Right lobe of liver (tissue), 6 donors: ENCODE measurements around the gene COL3A1. TPM values are rescaled to one million over a fixed set of nuclear protein-coding genes. Genes with fewer than 3 reads are reported as not detected.

Experiments used
- ATAC-seq, 4 donors: fragments of 200-7000 bp; cut with Tn5 transposase; one replicate each; pipeline ENCODE4 v1.9.1; 2020; ENCODE audit warnings: mild to moderate bottlenecking in 4 of 4, moderate library complexity in 4 of 4
- DNase-seq, 3 donors: peaks; one replicate each; pipeline ENCODE4 v3.0.0-alpha.2; 2020
- H3K27ac ChIP-seq, 3 donors: fragments of 200-600 bp; one replicate each; pipeline ENCODE4 v1.8.0; 2022
- H3K27me3 ChIP-seq, 2 donors: fragments of 200-600 bp; one replicate each; pipeline ENCODE4 v1.8.0; 2022
- H3K36me3 ChIP-seq, 4 donors: fragments of 200-600 bp; sonication (generic) in 1 of 4; one replicate each; pipeline versions ENCODE4 v1.5.1 to v1.8.0; 2017 to 2022; ENCODE audit warnings: control low read depth in 1 of 4
- H3K4me1 ChIP-seq, 4 donors: fragments of 200-600 bp; sonication (generic) in 1 of 4; one replicate each; pipeline versions ENCODE4 v1.5.1 to v1.8.0; 2017 to 2022; ENCODE audit warnings: control low read depth in 1 of 4
- H3K4me3 ChIP-seq, 3 donors: fragments of 200-600 bp; one replicate each; pipeline ENCODE4 v1.8.0; 2022
- H3K9me3 ChIP-seq, 4 donors: fragments of 200-600 bp; sonication (generic) in 1 of 4; one replicate each; pipeline versions ENCODE4 v1.5.1 to v1.8.0; 2017 to 2022; ENCODE audit warnings: control low read depth in 1 of 4
- POLR2A ChIP-seq: fragments of 450-650 bp; IDR thresholded peaks from one replicate; pipeline ENCODE4 v1.6.1; 2017; ENCODE audit warnings: antibody characterized with exemption, mild to moderate bottlenecking
- WGBS: methylation state at CpG from one replicate; pipeline ENCODE4 v1.1.6; 2018; ENCODE audit warnings: low coverage, low lambda C conversion rate; ENCODE audit not compliant: insufficient coverage; ENCODE audit errors: missing lambda C conversion rate; 5-methylcytosine and 5-hydroxymethylcytosine counted together
- intact Hi-C, 2 donors: fragments of 100-400 bp; cut with DNase I; formaldehyde crosslinking; loops; one replicate each; pipeline versions ENCODE4 v1.11.2 to v1.14.1; 2022
- total RNA-seq, 6 experiments: library from RNA; depleted of rRNA in 2 of 6; stranded (reverse); fragments of >200 nt in 2 of 6; fragmentation: NEBNext Ultra II Directional in 3 of 6; extraction: Animal tissue kit (Norgen Biotek cat#: 25700) in 3 of 6; gene quantifications; one replicate each; pipeline versions ENCODE4 v1.1.0 to v1.2.4, GENCODE V29; 2016 to 2023
- TF ChIP-seq, protein P1 (sequence below), 4 donors: fragments of 200-600 bp in 3 of 4; fragments of 450-650 bp in 1 of 4; IDR thresholded peaks; one replicate each; pipeline versions ENCODE4 v1.5.1 to v1.8.0; 2016 to 2022; ENCODE audit warnings: antibody characterized with exemption in 4 of 4, mild to moderate bottlenecking in 2 of 4
- donor health status: DM: no; HTN: yes; CAD: no.
- donor health status: DM: no; HTN: no; CAD: no.
- donor health status: DM: no; HTN: no; CAD: no.
- donor health status: DM: no; HTN: yes; CAD: no.
- donor health status: DM: no; HTN: yes; CAD: no.

The COL3A1 gene
- total RNA-seq, 6 experiments from 2014 or later: 13.8 to 97.0 (median 60.9) TPM

DNA sequence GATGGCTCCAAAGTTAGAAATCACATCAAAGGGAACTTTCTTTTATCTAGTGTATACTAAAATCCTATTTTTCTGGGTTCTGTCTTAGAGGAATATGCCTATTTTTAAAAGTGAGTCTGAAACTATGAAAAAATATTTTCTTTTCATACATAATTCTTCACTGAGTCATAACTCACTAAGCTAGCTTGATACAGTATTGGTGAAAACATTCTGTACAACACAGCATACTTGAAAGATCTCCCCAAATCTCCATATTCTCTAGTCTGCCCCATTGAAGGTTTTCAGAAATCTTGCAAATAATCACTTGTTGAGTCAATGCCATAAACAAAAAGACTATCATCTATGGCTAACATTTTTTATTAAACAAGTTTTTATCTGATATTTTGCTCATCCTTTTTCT lies 44.5 kb downstream of the COL3A1 start:
- DNase-seq (no peak), ATAC-seq (no peak)
- intact Hi-C loops: no loop called here
- H3K27ac ChIP-seq: no peak overlapping the region
- H3K27me3 ChIP-seq: no peaks in the 10 kb centered on the region
- H3K9me3 ChIP-seq: no peaks in the 10 kb centered on the region
- TF ChIP-seq, protein P1, sequence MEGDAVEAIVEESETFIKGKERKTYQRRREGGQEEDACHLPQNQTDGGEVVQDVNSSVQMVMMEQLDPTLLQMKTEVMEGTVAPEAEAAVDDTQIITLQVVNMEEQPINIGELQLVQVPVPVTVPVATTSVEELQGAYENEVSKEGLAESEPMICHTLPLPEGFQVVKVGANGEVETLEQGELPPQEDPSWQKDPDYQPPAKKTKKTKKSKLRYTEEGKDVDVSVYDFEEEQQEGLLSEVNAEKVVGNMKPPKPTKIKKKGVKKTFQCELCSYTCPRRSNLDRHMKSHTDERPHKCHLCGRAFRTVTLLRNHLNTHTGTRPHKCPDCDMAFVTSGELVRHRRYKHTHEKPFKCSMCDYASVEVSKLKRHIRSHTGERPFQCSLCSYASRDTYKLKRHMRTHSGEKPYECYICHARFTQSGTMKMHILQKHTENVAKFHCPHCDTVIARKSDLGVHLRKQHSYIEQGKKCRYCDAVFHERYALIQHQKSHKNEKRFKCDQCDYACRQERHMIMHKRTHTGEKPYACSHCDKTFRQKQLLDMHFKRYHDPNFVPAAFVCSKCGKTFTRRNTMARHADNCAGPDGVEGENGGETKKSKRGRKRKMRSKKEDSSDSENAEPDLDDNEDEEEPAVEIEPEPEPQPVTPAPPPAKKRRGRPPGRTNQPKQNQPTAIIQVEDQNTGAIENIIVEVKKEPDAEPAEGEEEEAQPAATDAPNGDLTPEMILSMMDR (IDR thresholded peaks at IDR 0.05): no peak
- H3K36me3 ChIP-seq: no peaks in the 10 kb centered on the region
- H3K4me1 ChIP-seq: no peaks in the 10 kb centered on the region
- no peak overlapping the region for H3K4me3 ChIP-seq

- H3K4me3 ChIP-seq: no peak overlapping the region
- H3K27ac ChIP-seq: no peak overlapping the region
- no peaks in the 10 kb centered on the region for H3K4me1 ChIP-seq
- H3K27me3 ChIP-seq: no peaks in the 10 kb centered on the region
- ATAC-seq: no peak
- intact Hi-C loops: no loop called here
- H3K36me3 ChIP-seq: no peaks in the 10 kb centered on the region
- no peaks in the 10 kb centered on the region for H3K9me3 ChIP-seq
- DNase-seq: no peak
- 41% methylated on average over 1 of the region's 1 CpG for WGBS
- TF ChIP-seq, protein P1 (IDR thresholded peaks at IDR 0.05): no peak
- TF ChIP-seq POLR2A: no peak
Measured at GRCh38 chr2:189020179-189020578, 46.0 kb downstream of the COL3A1 start.

GRCh38 chr2:189022053-189022481 lies 47.9 kb downstream of the COL3A1 start:
- 45% methylated on average over 7 of the region's 7 CpGs for WGBS
- intact Hi-C loops: no loop called here
- no peak for ATAC-seq

DNA sequence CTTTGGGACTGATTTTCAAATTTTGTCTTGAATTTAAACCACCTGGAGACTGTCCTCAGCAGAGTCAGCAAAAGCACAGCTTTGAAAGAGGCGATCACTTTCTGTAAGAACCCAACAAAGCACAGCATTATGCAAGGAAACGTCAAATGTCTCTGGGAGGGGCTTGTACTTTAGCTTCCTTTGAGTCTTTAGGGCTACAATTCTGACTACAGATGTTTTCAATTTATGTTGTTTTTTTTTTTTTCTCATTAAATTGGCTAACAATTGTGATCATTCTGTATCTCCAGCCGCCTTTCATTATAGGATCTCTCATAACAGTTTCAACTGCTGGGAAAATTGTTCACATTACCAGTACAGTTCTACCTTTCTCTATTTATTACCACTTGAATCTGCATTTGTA lies 48.3 kb downstream of the COL3A1 start:
- Histone ChIP-seq H3K27ac (no peak overlapping the region), H3K27me3 (no peaks in the 10 kb centered on the region), H3K9me3 (no peaks in the 10 kb centered on the region), H3K4me3 (no peak overlapping the region), H3K4me1 (no peaks in the 10 kb centered on the region), H3K36me3 (no peaks in the 10 kb centered on the region)
- ATAC-seq: no peak
- intact Hi-C loops: no loop called here
- 73% methylated on average over 3 of the region's 3 CpGs for WGBS
- no peak for TF ChIP-seq POLR2A
- TF ChIP-seq, protein P1 (IDR thresholded peaks at IDR 0.05): no peak
- no peak for DNase-seq

More at GRCh38 chr2:189022053-189022481, 47.9 kb downstream of the COL3A1 start:
- H3K36me3 ChIP-seq: no peaks in the 10 kb centered on the region
- H3K4me1 ChIP-seq: no peaks in the 10 kb centered on the region
- TF ChIP-seq POLR2A: no peak
- TF ChIP-seq, protein P1 (IDR thresholded peaks at IDR 0.05): no peak
- H3K27me3 ChIP-seq: no peaks in the 10 kb centered on the region
- no peak for DNase-seq
- H3K9me3 ChIP-seq: no peaks in the 10 kb centered on the region
- no peak overlapping the region for H3K4me3 ChIP-seq
- H3K27ac ChIP-seq: no peak overlapping the region
